ENCODE measurements around the gene MTA1. TPM values are rescaled to one million over a fixed set of nuclear protein-coding genes. Genes with fewer than 3 reads are reported as not detected.

Gene MTA1
- total RNA-seq, 1 donor from 2014 or later: 119 TPM

GRCh38 chr14:105490572-105491365, 71.1 kb downstream of the MTA1 start, which contains the start of gene TEDC1:
TSS of gene TEDC1 (plus strand) at chr14:105491246. CDS start at chr14:105491376, 130 bp downstream.
- ChIA-PET CTCF (interaction anchor here (1.0 to 4.1 kb wide), 14 partner anchors 10 to 400 kb away, joined by 3 to 104 read pairs (median 8); partner anchors contain the start of gene TEX22), POLR2A (interaction anchor here (1.2 to 2.5 kb wide), 6 partner anchors 10 to 190 kb away, joined by 3 to 33 read pairs (median 11); partner anchors contain the start of genes BRF1 and TEX22)
- H3K4me1 Mint-ChIP-seq: peaks cover 33% of the 10 kb centered on the region
- H3K36me3 Mint-ChIP-seq (ENCODE audit: low read depth): peaks cover 2% of the 10 kb centered on the region
- peak; percentile 73 for ATAC-seq (ENCODE audit: low read depth)
- no peaks in the 10 kb centered on the region for H3K9me3 Mint-ChIP-seq
- peak within 1 kb of the TSS; percentile 87 for H3K4me3 Mint-ChIP-seq
- DNase-seq: peak; percentile 96
- no peaks in the 10 kb centered on the region for H3K27me3 Mint-ChIP-seq
- peak; percentile 57 for TF ChIP-seq CTCF (IDR thresholded peaks at IDR 0.05)
- intact Hi-C loops (cut with micrococcal nuclease): loop anchor here (1.0 to 5.0 kb wide), 14 partner anchors 14 to 738 kb away; partner anchors contain the start of genes BRF1, CDCA4, CLBA1 and GPR132
- peak within 1 kb of the TSS; percentile 97 for H3K27ac Mint-ChIP-seq

- DNase-seq: peak; percentile 75
- ChIA-PET CTCF (interaction anchor here (1.4 to 4.1 kb wide), 2 partner anchors 11 to 121 kb away, joined by 4 to 58 read pairs; no protein-coding TSS in a partner anchor), POLR2A (interaction anchor here (0.6 to 2.5 kb wide), 3 partner anchors 13 to 190 kb away, joined by 3 to 14 read pairs (median 3); partner anchors contain the start of gene TEX22)
- Mint-ChIP-seq H3K27me3 (no peaks in the 10 kb centered on the region), H3K27ac (peak overlapping the region; percentile 97), H3K36me3 (ENCODE audit: low read depth) (peaks cover 2% of the 10 kb centered on the region), H3K9me3 (no peaks in the 10 kb centered on the region), H3K4me3 (peak overlapping the region; percentile 87), H3K4me1 (peaks cover 26% of the 10 kb centered on the region)
- ATAC-seq (ENCODE audit: low read depth): peak; percentile 8
- no peak for TF ChIP-seq CTCF (IDR thresholded peaks at IDR 0.05)
- intact Hi-C loops (cut with micrococcal nuclease): loop anchor here (1.0 to 5.0 kb wide), 9 partner anchors 15 to 739 kb away; partner anchors contain the start of genes BRF1, CDCA4, CLBA1 and GPR132
These were observed 71.8 kb downstream of the MTA1 start for GRCh38 chr14:105491366-105491973.

- DNase-seq: no peak
- ChIA-PET CTCF (interaction anchor here (1.4 to 4.1 kb wide), 2 partner anchors 11 to 121 kb away, joined by 4 to 58 read pairs; no protein-coding TSS in a partner anchor), POLR2A (interaction anchor here (0.6 to 0.9 kb wide), 2 partner anchors 14 to 191 kb away, joined by 3 read pairs; no protein-coding TSS in a partner anchor)
- Mint-ChIP-seq H3K4me3 (peak overlapping the region; percentile 81), H3K36me3 (ENCODE audit: low read depth) (peaks cover 2% of the 10 kb centered on the region), H3K9me3 (no peaks in the 10 kb centered on the region), H3K27me3 (no peaks in the 10 kb centered on the region), H3K4me1 (peaks cover 22% of the 10 kb centered on the region), H3K27ac (peak overlapping the region; percentile 72)
- intact Hi-C loops (cut with micrococcal nuclease): loop anchor here (5.0 kb wide), 2 partner anchors 505 to 565 kb away; partner anchors contain the start of gene CLBA1
- TF ChIP-seq CTCF (IDR thresholded peaks at IDR 0.05): no peak
- no peak for ATAC-seq (ENCODE audit: low read depth)
These were observed 72.7 kb downstream of the MTA1 start for GRCh38 chr14:105492031-105492970.

DNA sequence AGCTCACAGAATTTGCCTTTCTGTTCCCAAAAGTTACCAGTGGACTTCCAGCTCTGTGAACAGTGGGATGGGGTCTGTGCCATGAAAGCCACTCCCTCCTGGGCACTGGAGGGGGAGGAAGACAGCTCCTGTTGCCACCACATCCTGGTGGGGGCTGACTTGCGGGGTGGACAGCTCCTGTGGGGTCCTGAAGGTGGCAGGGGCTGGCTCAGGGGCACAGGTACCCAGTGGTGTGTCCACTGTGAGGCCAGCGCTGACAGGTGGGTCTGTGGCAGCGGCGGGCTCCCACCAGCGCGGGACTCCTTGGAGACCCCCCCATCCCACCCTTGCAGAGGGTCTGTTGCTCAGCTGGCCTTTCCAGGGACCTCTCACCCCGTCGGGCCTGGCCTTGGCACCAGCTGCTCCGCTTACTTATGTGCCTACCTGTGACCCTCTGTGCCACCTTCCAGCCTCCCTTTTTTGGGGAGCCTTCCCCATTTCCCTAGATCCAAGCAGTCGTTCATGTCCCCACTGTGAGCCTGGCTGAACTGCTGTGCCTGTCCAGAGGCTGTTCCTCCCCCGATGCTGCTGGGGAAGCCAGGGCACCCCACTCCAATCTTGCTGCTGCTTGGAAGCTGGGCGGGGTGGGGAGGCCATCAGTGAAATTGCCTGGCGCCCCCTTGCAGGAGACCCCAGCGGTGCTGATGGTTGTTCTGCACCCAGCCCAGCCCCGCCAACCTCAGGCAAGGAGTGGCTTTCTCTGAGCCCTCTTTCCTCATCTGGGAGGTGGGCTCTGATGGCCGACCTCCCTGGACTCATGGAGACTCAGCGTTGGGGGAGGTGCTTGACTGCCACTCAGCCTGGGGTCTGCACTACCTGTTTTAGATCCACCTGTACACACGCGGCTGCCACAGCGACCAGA, 73.6 kb downstream of the MTA1 start:
- Mint-ChIP-seq H3K4me1 (peaks cover 17% of the 10 kb centered on the region), H3K27ac (no peak overlapping the region), H3K36me3 (ENCODE audit: low read depth) (peaks cover 2% of the 10 kb centered on the region), H3K4me3 (no peak overlapping the region), H3K9me3 (no peaks in the 10 kb centered on the region), H3K27me3 (no peaks in the 10 kb centered on the region)
- intact Hi-C loops (cut with micrococcal nuclease): loop anchor here (5.0 kb wide), 2 partner anchors 506 to 566 kb away; partner anchors contain the start of gene CLBA1
- POLR2A ChIA-PET: no interaction called here
- ATAC-seq (ENCODE audit: low read depth) (no peak), DNase-seq (no peak)
- no peak for TF ChIP-seq CTCF (IDR thresholded peaks at IDR 0.05)
- CTCF ChIA-PET: no interaction called here
